Jurkat, Clone E6-1 (cell line): ENCODE measurements around the gene NFKBIZ. TPM values are rescaled to one million over a fixed set of nuclear protein-coding genes. Genes with fewer than 3 reads are reported as not detected.

Experiments
- DNase-seq: peaks from one replicate; pipeline ENCODE4 v3.0.0-alpha.2; 2011; ENCODE audit warnings: low read depth, low spot score
- H3K4me3 ChIP-seq: 2 replicates; pipeline ENCODE4 v1.5.1; 2011; ENCODE audit warnings: mild to moderate bottlenecking, low read length, control low read depth, moderate library complexity
- polyA plus RNA-seq: library from polyadenylated mRNA; unstranded; fragments of >200 nt; gene quantifications from one replicate; pipeline ENCODE4 v1.2.1, GENCODE V29; 2012; ENCODE audit warnings: missing spikeins; ENCODE audit not compliant: insufficient read length, insufficient read depth

NFKBIZ gene
- 1.3 TPM for polyA plus RNA-seq

- H3K4me3 ChIP-seq = peak within 1 kb of the TSS; percentile 32
- no peak for DNase-seq
Measured at GRCh38 chr3:101848754-101849713, at the start of gene NFKBIZ. TSS of gene NFKBIZ (plus strand) at chr3:101849514. CDS start at chr3:101849629, 115 bp downstream.

GRCh38 chr3:101801174-101801573 is 48.1 kb upstream of the NFKBIZ start:
- no peak overlapping the region for H3K4me3 ChIP-seq
- no peak for DNase-seq

- no peak for DNase-seq
- no peak overlapping the region for H3K4me3 ChIP-seq
Measured at GRCh38 chr3:101802179-101802578, 47.1 kb upstream of the NFKBIZ start.

- peak; percentile 79 for DNase-seq
- H3K4me3 ChIP-seq = no peak overlapping the region
Measured at GRCh38 chr3:101803173-101803782, 46.0 kb upstream of the NFKBIZ start.

- DNase-seq = no peak
- no peak overlapping the region for H3K4me3 ChIP-seq
Measured at GRCh38 chr3:101803939-101804338, 45.4 kb upstream of the NFKBIZ start.

GRCh38 chr3:101806491-101806890 is 42.8 kb upstream of the NFKBIZ start:
- DNase-seq = no peak
- H3K4me3 ChIP-seq = no peak overlapping the region

GRCh38 chr3:101807888-101808287 is 41.4 kb upstream of the NFKBIZ start:
- no peak overlapping the region for H3K4me3 ChIP-seq
- DNase-seq = no peak

- no peak overlapping the region for H3K4me3 ChIP-seq
- DNase-seq = peak; percentile 50
Measured at GRCh38 chr3:101809178-101810021, 39.9 kb upstream of the NFKBIZ start.

GRCh38 chr3:101810022-101810418 is 39.3 kb upstream of the NFKBIZ start:
- DNase-seq = no peak
- H3K4me3 ChIP-seq = no peak overlapping the region

GRCh38 chr3:101811875-101812274 is 37.4 kb upstream of the NFKBIZ start:
- DNase-seq = no peak
- H3K4me3 ChIP-seq = no peak overlapping the region

- no peak overlapping the region for H3K4me3 ChIP-seq
- no peak for DNase-seq
Measured at GRCh38 chr3:101812895-101813294, 36.4 kb upstream of the NFKBIZ start.

- H3K4me3 ChIP-seq = no peak overlapping the region
- DNase-seq = no peak
Measured at GRCh38 chr3:101813817-101814440, 35.4 kb upstream of the NFKBIZ start.

- no peak for DNase-seq
- H3K4me3 ChIP-seq = no peak overlapping the region
Measured at GRCh38 chr3:101814835-101815234, 34.5 kb upstream of the NFKBIZ start.

- DNase-seq = no peak
- H3K4me3 ChIP-seq = no peak overlapping the region
Measured at GRCh38 chr3:101816215-101817149, 32.8 kb upstream of the NFKBIZ start.

- no peak overlapping the region for H3K4me3 ChIP-seq
- DNase-seq = no peak
Measured at GRCh38 chr3:101817992-101818391, 31.3 kb upstream of the NFKBIZ start.

GRCh38 chr3:101819649-101820206 is 29.6 kb upstream of the NFKBIZ start:
- no peak for DNase-seq
- H3K4me3 ChIP-seq = no peak overlapping the region

GRCh38 chr3:101821503-101821902 is 27.8 kb upstream of the NFKBIZ start:
- no peak for DNase-seq
- H3K4me3 ChIP-seq = no peak overlapping the region

GRCh38 chr3:101823525-101823924 is 25.8 kb upstream of the NFKBIZ start:
- DNase-seq = no peak
- H3K4me3 ChIP-seq = no peak overlapping the region
